Spleen (tissue), 11 donors: ENCODE results near the gene CD47. TPM values are rescaled to one million over a fixed set of nuclear protein-coding genes. Genes with fewer than 3 reads are reported as not detected.

Experiments used
- DNase-seq: peaks from one replicate; pipeline ENCODE4 v3.0.0-alpha.2; 2020
- H3K27ac ChIP-seq, 8 donors: fragments of 200-600 bp; sonication (generic) in 7 of 8; 1 replicate in 4 of 8; 2 replicates in 4 of 8; pipeline versions ENCODE4 v1.5.0 to v1.8.0; 2016 to 2021; ENCODE audit warnings: inconsistent platforms in 4 of 8, mild to moderate bottlenecking in 4 of 8, moderate library complexity in 1 of 8
- H3K27me3 ChIP-seq, 7 donors: fragments of 200-600 bp; sonication (generic) in 6 of 7; replicated peaks in 1 of 7; 1 replicate in 4 of 7; 2 replicates in 3 of 7; pipeline versions ENCODE4 v1.5.0 to v1.8.0; 2016 to 2021; ENCODE audit warnings: inconsistent platforms in 3 of 7, mild to moderate bottlenecking in 1 of 7
- H3K36me3 ChIP-seq, 6 donors: fragments of 200-600 bp; sonication (generic) in 5 of 6; 1 replicate in 4 of 6; 2 replicates in 2 of 6; pipeline versions ENCODE4 v1.5.0 to v1.8.0; 2016 to 2021; ENCODE audit warnings: inconsistent platforms in 2 of 6
- H3K4me1 ChIP-seq, 6 donors: fragments of 200-600 bp; sonication (generic) in 5 of 6; 1 replicate in 3 of 6; 2 replicates in 3 of 6; pipeline versions ENCODE4 v1.5.0 to v1.8.0; 2016 to 2021; ENCODE audit warnings: inconsistent platforms in 3 of 6
- H3K4me3 ChIP-seq, 8 donors: fragments of 200-600 bp; sonication (generic) in 7 of 8; 1 replicate in 4 of 8; 2 replicates in 4 of 8; pipeline versions ENCODE4 v1.5.0 to v1.8.0; 2016 to 2021; ENCODE audit warnings: inconsistent platforms in 4 of 8, mild to moderate bottlenecking in 4 of 8, moderate library complexity in 2 of 8
- H3K9me3 ChIP-seq, 8 donors: fragments of 200-600 bp; sonication (generic) in 7 of 8; 1 replicate in 4 of 8; 2 replicates in 4 of 8; pipeline versions ENCODE4 v1.5.0 to v1.8.0; 2016 to 2021; ENCODE audit warnings: inconsistent platforms in 4 of 8
- CTCF ChIP-seq, 11 experiments: fragments of 200-600 bp in 7 of 11; fragments of 450-650 bp in 4 of 11; sonication (generic) in 4 of 11; IDR thresholded peaks in 8 of 11; conservative IDR thresholded peaks in 3 of 11; 1 replicate in 7 of 11; 2 replicates in 4 of 11; pipeline versions ENCODE4 v1.4.0 to v1.8.0; 2016 to 2021; ENCODE audit warnings: antibody characterized with exemption in 11 of 11, inconsistent platforms in 4 of 11, mild to moderate bottlenecking in 1 of 11
- POLR2A ChIP-seq, 3 donors: fragments of 450-650 bp; IDR thresholded peaks; one replicate each; pipeline ENCODE4 v1.5.1; 2017; ENCODE audit warnings: antibody characterized with exemption in 3 of 3, mild to moderate bottlenecking in 1 of 3
- POLR2AphosphoS5 ChIP-seq, 3 donors: sonication (generic); formaldehyde crosslinking; IDR thresholded peaks; one replicate each; pipeline ENCODE4 v1.5.1; 2017; ENCODE audit warnings: antibody characterized with exemption in 3 of 3
- WGBS, 5 donors: extraction: QIAGEN DNeasy Blood & Tissue Kit in 3 of 5; methylation state at CpG; one replicate each; pipeline versions ENCODE4 v1.1.5 to v1.1.7; 2013 to 2018; 5-methylcytosine and 5-hydroxymethylcytosine counted together
- intact Hi-C: fragments of 100-400 bp; cut with DNase I; formaldehyde crosslinking; loops from one replicate; pipeline ENCODE4 v1.15.0; 2023; ENCODE audit warnings: low total_unique reads
- polyA plus RNA-seq, 3 donors: library from polyadenylated mRNA; stranded (reverse); fragments of 200-250 nt; gene quantifications; one replicate each; pipeline ENCODE4 v1.2.1, GENCODE V29; 2013
- total RNA-seq, 7 donors: library from RNA; depleted of rRNA in 3 of 7; stranded (reverse); fragments of >200 nt in 3 of 7; fragmentation: NEBNext Ultra II Directional in 4 of 7; extraction: Animal tissue kit (Norgen Biotek cat#: 25700) in 4 of 7; gene quantifications; one replicate each; pipeline versions ENCODE4 v1.1.0 to v1.2.1, GENCODE V29; 2016 to 2021
- donor health status: healthy with polysubstance abuse.
- donor health status: DM: no; HTN: no; CAD: no; lungs with moderate emphysema.
- donor health status: DM: no; HTN: no; CAD: no.
- donor health status: Bipolar disorder and iron deficiency.
- donor health status: healthy.
- donor health status: DM: no; HTN: no; CAD: no.
- donor health status: DM: yes; HTN: yes; CAD: no.

Gene CD47
- total and polyA plus RNA-seq, 10 donors, result 48.2 to 156 (median 125) TPM

DNA sequence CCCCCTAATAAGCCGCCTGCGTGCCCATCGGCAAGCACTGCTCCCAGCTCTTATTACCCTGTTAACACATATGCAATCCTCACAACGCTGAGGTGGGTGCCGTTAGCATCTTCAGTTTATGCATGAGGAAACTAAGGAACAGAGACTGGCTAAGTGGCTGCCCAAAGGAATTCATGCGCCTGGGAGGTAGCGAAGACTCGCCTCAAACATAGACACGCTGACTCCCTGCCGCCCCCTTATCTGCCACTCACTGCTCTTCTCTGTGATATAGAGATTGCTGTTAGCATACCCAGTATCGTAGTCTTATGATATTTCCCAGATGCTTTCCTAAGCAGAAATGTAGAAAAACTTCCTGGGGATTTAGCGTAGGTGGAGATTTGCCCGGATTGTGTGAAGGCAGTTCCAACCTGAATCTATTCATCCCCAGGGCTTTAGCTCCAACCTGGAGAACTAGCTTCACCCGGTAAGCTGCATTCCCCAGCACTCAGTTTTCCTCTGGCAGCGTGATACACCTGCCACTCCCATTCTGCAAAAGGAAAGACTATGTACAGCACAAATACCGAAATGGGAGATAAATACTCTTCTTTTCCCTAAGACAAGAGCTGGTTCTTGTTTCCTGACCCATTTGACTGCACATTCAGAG, 23.7 kb upstream of the CD47 start:
- Histone ChIP-seq H3K4me1 (peaks cover 0 to 7% (median 0%) of the 10 kb centered on the region in 6 donors), H3K36me3 (no peaks in the 10 kb centered on the region), H3K27me3 (no peaks in the 10 kb centered on the region), H3K9me3 (no peaks in the 10 kb centered on the region), H3K27ac (no peak overlapping the region), H3K4me3 (no peak overlapping the region)
- no peak for DNase-seq
- WGBS, 5 donors, result 89 to 93% (median 91%) methylated on average over 16 of the region's 16 CpGs
- no peak for TF ChIP-seq POLR2A (IDR thresholded peaks at IDR 0.05)
- no peak for TF ChIP-seq POLR2AphosphoS5 (IDR thresholded peaks at IDR 0.05)
- TF ChIP-seq CTCF (IDR thresholded peaks at IDR 0.05 in 8 of 11, conservative IDR thresholded peaks at IDR 0.05 in 3 of 11), result no peak
- intact Hi-C loops, result no loop called here

GRCh38 chr3:108113975-108114374, 23.1 kb upstream of the CD47 start:
- intact Hi-C loops, result no loop called here
- 93 to 95% (median 93%) methylated on average over 15 of the region's 15 CpGs for WGBS, 5 donors
- Histone ChIP-seq H3K36me3 (no peaks in the 10 kb centered on the region), H3K4me1 (peaks cover 0 to 7% (median 0%) of the 10 kb centered on the region in 6 donors), H3K27me3 (no peaks in the 10 kb centered on the region), H3K27ac (no peak overlapping the region), H3K9me3 (no peaks in the 10 kb centered on the region), H3K4me3 (no peak overlapping the region)
- no peak for TF ChIP-seq CTCF (IDR thresholded peaks at IDR 0.05 in 8 of 11, conservative IDR thresholded peaks at IDR 0.05 in 3 of 11)
- TF ChIP-seq POLR2AphosphoS5 (IDR thresholded peaks at IDR 0.05), result no peak
- no peak for TF ChIP-seq POLR2A (IDR thresholded peaks at IDR 0.05)
- no peak for DNase-seq

DNA sequence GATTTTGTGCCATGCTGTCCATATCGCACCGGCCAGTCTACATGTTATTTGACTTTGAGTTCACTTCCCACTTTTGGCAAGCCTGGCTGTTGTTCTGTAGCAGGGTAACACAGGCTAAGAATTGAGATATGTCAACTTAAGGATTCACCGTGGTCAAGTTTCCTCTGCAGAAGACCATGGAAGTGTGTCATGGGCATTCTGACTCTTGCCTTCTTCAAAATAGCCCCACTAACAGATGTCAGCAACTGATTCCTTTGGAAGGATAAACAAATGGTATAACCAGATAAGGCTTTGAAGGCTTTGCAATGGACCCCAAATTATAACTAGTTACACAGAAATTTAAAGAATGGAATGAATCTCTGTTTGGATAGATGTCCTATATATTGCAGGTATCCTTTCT, 20.1 kb upstream of the CD47 start:
- Histone ChIP-seq H3K36me3 (no peaks in the 10 kb centered on the region), H3K4me1 (no peaks in the 10 kb centered on the region), H3K9me3 (no peaks in the 10 kb centered on the region), H3K27ac (no peak overlapping the region), H3K27me3 (no peaks in the 10 kb centered on the region), H3K4me3 (no peak overlapping the region)
- no peak for TF ChIP-seq POLR2A (IDR thresholded peaks at IDR 0.05)
- TF ChIP-seq CTCF (IDR thresholded peaks at IDR 0.05 in 8 of 11, conservative IDR thresholded peaks at IDR 0.05 in 3 of 11), result no peak
- no peak for TF ChIP-seq POLR2AphosphoS5 (IDR thresholded peaks at IDR 0.05)
- 74 to 95% (median 92%) methylated on average over 3 of the region's 3 CpGs for WGBS, 5 donors
- intact Hi-C loops, result no loop called here
- no peak for DNase-seq

DNA sequence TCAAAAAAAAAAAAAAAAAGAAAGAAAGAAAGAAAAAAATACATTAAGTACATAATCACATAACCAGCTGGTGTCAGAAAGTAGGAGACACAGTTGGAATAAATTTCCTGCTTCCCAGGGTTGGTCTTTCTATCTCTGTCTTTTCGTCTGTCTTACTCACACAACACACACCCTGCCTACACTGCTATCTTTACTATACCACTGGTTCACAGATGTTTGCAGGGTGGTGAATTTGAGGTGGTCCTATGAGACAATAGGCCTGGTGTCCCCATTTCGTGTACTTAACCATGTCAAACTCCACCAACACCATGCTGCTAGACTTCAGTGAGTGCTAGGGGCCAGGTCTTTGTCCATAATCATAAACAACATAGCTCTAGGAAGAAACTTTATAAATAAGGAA, 17.6 kb upstream of the CD47 start:
- Histone ChIP-seq H3K27ac (no peak overlapping the region), H3K36me3 (no peaks in the 10 kb centered on the region), H3K9me3 (no peaks in the 10 kb centered on the region), H3K27me3 (no peaks in the 10 kb centered on the region), H3K4me3 (no peak overlapping the region), H3K4me1 (peaks cover 0 to 7% (median 2%) of the 10 kb centered on the region in 6 donors)
- TF ChIP-seq CTCF (IDR thresholded peaks at IDR 0.05 in 8 of 11, conservative IDR thresholded peaks at IDR 0.05 in 3 of 11) (no peak), POLR2AphosphoS5 (IDR thresholded peaks at IDR 0.05) (no peak), POLR2A (IDR thresholded peaks at IDR 0.05) (no peak)
- WGBS, 5 donors, result 88 to 96% (median 92%) methylated on average over 2 of the region's 2 CpGs
- intact Hi-C loops, result no loop called here
- DNase-seq, result no peak
